ENCODE measurements around the gene ENO2. TPM values are rescaled to one million over a fixed set of nuclear protein-coding genes. Genes with fewer than 3 reads are reported as not detected.

The ENO2 gene
- total RNA-seq, 1 donor = 13.4 TPM

- Histone ChIP-seq H3K79me2 (ENCODE audit: insufficient read depth, low read length) (peaks cover 6% of the 10 kb centered on the region), H4K20me1 (ENCODE audit: insufficient read depth, low read length) (peaks cover 4% of the 10 kb centered on the region), H3K4me2 (ENCODE audit: insufficient read depth, low read length) (peak overlapping the region; percentile 85), H3K27me3 (ENCODE audit: insufficient read depth, low read length) (no peaks in the 10 kb centered on the region), H3K36me3 (ENCODE audit: insufficient read depth, low read length) (peaks cover 28% of the 10 kb centered on the region), H3K9me3 (ENCODE audit: low read depth, low read length) (no peaks in the 10 kb centered on the region), H3K4me1 (ENCODE audit: insufficient read depth, low read length) (peaks cover 16% of the 10 kb centered on the region), H3K4me3 (ENCODE audit: insufficient read depth, low read length) (peak overlapping the region; percentile 58), H2AFZ (ENCODE audit: low read length) (peak overlapping the region; percentile 90), H3K27ac (ENCODE audit: low read depth, low read length) (peak overlapping the region; percentile 93)
- DNase-seq (ENCODE audit: insufficient read length, low spot score, missing footprints) = no peak
- no peak for TF ChIP-seq CTCF (IDR thresholded peaks at IDR 0.05; ENCODE audit: extremely low read depth, low read depth, low read length)
Observed at GRCh38 chr12:6962285-6963015, 48.1 kb downstream of the ENO2 start.

- Histone ChIP-seq H3K9me3 (ENCODE audit: low read depth, low read length) (no peaks in the 10 kb centered on the region), H3K4me2 (ENCODE audit: insufficient read depth, low read length) (no peak overlapping the region), H4K20me1 (ENCODE audit: insufficient read depth, low read length) (peaks cover 4% of the 10 kb centered on the region), H3K27me3 (ENCODE audit: insufficient read depth, low read length) (no peaks in the 10 kb centered on the region), H3K4me1 (ENCODE audit: insufficient read depth, low read length) (peaks cover 16% of the 10 kb centered on the region), H3K27ac (ENCODE audit: low read depth, low read length) (no peak overlapping the region), H3K4me3 (ENCODE audit: insufficient read depth, low read length) (no peak overlapping the region), H2AFZ (ENCODE audit: low read length) (no peak overlapping the region), H3K79me2 (ENCODE audit: insufficient read depth, low read length) (peaks cover 13% of the 10 kb centered on the region), H3K36me3 (ENCODE audit: insufficient read depth, low read length) (peaks cover 35% of the 10 kb centered on the region)
- no peak for DNase-seq (ENCODE audit: insufficient read length, low spot score, missing footprints)
- no peak for TF ChIP-seq CTCF (IDR thresholded peaks at IDR 0.05; ENCODE audit: extremely low read depth, low read depth, low read length)
Observed at GRCh38 chr12:6963016-6963731, 48.8 kb downstream of the ENO2 start.

GRCh38 chr12:6963791-6964413 lies 49.5 kb downstream of the ENO2 start:
- H3K4me2 ChIP-seq (ENCODE audit: insufficient read depth, low read length) = no peak overlapping the region
- no peak for DNase-seq (ENCODE audit: insufficient read length, low spot score, missing footprints)
- H3K27me3 ChIP-seq (ENCODE audit: insufficient read depth, low read length) = no peaks in the 10 kb centered on the region
- no peak overlapping the region for H2AFZ ChIP-seq (ENCODE audit: low read length)
- H3K79me2 ChIP-seq (ENCODE audit: insufficient read depth, low read length) = peaks cover 20% of the 10 kb centered on the region
- peaks cover 19% of the 10 kb centered on the region for H3K4me1 ChIP-seq (ENCODE audit: insufficient read depth, low read length)
- H3K36me3 ChIP-seq (ENCODE audit: insufficient read depth, low read length) = peaks cover 42% of the 10 kb centered on the region
- H3K4me3 ChIP-seq (ENCODE audit: insufficient read depth, low read length) = no peak overlapping the region
- no peak overlapping the region for H3K27ac ChIP-seq (ENCODE audit: low read depth, low read length)
- no peak for TF ChIP-seq CTCF (IDR thresholded peaks at IDR 0.05; ENCODE audit: extremely low read depth, low read depth, low read length)
- peaks cover 4% of the 10 kb centered on the region for H4K20me1 ChIP-seq (ENCODE audit: insufficient read depth, low read length)
- H3K9me3 ChIP-seq (ENCODE audit: low read depth, low read length) = no peaks in the 10 kb centered on the region

GRCh38 chr12:6964605-6965025 lies 50.2 kb downstream of the ENO2 start:
- Histone ChIP-seq H3K4me1 (ENCODE audit: insufficient read depth, low read length) (peaks cover 26% of the 10 kb centered on the region), H4K20me1 (ENCODE audit: insufficient read depth, low read length) (peaks cover 4% of the 10 kb centered on the region), H3K27me3 (ENCODE audit: insufficient read depth, low read length) (no peaks in the 10 kb centered on the region), H3K4me2 (ENCODE audit: insufficient read depth, low read length) (no peak overlapping the region), H3K27ac (ENCODE audit: low read depth, low read length) (peak overlapping the region; percentile 48), H3K4me3 (ENCODE audit: insufficient read depth, low read length) (no peak overlapping the region), H3K9me3 (ENCODE audit: low read depth, low read length) (no peaks in the 10 kb centered on the region), H2AFZ (ENCODE audit: low read length) (peak overlapping the region; percentile 36), H3K36me3 (ENCODE audit: insufficient read depth, low read length) (peaks cover 46% of the 10 kb centered on the region), H3K79me2 (ENCODE audit: insufficient read depth, low read length) (peaks cover 26% of the 10 kb centered on the region)
- DNase-seq (ENCODE audit: insufficient read length, low spot score, missing footprints) = no peak
- TF ChIP-seq CTCF (IDR thresholded peaks at IDR 0.05; ENCODE audit: extremely low read depth, low read depth, low read length) = no peak
